CD14-positive monocyte (primary cell): ENCODE measurements around the gene SNUPN. TPM values are rescaled to one million over a fixed set of nuclear protein-coding genes. Genes with fewer than 3 reads are reported as not detected.

Experiments used
- DNase-seq, 3 donors: peaks; one replicate each; pipeline ENCODE4 v3.0.0-alpha.2; 2011 to 2022
- H2AFZ ChIP-seq: 2 replicates; pipeline ENCODE4 v1.6.0; 2012; ENCODE audit warnings: mild to moderate bottlenecking, low read depth, low read length, inconsistent platforms; ENCODE audit not compliant: insufficient read depth, poor library complexity, severe bottlenecking
- H3K27ac ChIP-seq, 2 donors: 1 replicate in 1 of 2; 2 replicates in 1 of 2; pipeline ENCODE4 v1.5.1; 2012 to 2013; ENCODE audit warnings: low read length in 2 of 2, control low read depth in 1 of 2, inconsistent platforms in 1 of 2, low read depth in 1 of 2, mild to moderate bottlenecking in 1 of 2
- H3K27me3 ChIP-seq, 2 donors: one replicate each; pipeline versions ENCODE4 v1.6.0 to v1.6.1; 2011 to 2013; ENCODE audit warnings: low read length in 2 of 2; ENCODE audit not compliant: control insufficient read depth in 2 of 2, insufficient read depth in 2 of 2
- H3K36me3 ChIP-seq, 2 donors: replicated peaks in 1 of 2; 1 replicate in 1 of 2; 2 replicates in 1 of 2; pipeline versions ENCODE4 v1.5.1 to v1.6.1; 2012 to 2013; ENCODE audit warnings: low read length in 2 of 2, control low read depth in 1 of 2, inconsistent platforms in 1 of 2, mild to moderate bottlenecking in 1 of 2; ENCODE audit not compliant: insufficient read depth in 2 of 2, control insufficient read depth in 1 of 2
- H3K4me1 ChIP-seq, 2 donors: 1 replicate in 1 of 2; 2 replicates in 1 of 2; pipeline versions ENCODE4 v1.5.1 to v1.6.1; 2012 to 2013; ENCODE audit warnings: low read length in 2 of 2, control low read depth in 1 of 2, inconsistent platforms in 1 of 2, mild to moderate bottlenecking in 1 of 2, moderate library complexity in 1 of 2; ENCODE audit not compliant: insufficient read depth in 2 of 2, control insufficient read depth in 1 of 2
- H3K4me2 ChIP-seq: replicated peaks from 2 replicates; pipeline ENCODE3; 2012; ENCODE audit warnings: low read length, moderate library complexity, mild to moderate bottlenecking; ENCODE audit not compliant: poor library complexity, severe bottlenecking; ENCODE audit errors: extremely low read depth
- H3K4me3 ChIP-seq, 3 experiments: fragments of 200-600 bp in 1 of 3; sonication (generic) in 1 of 3; replicated peaks in 1 of 3; 1 replicate in 2 of 3; 2 replicates in 1 of 3; pipeline ENCODE4 v1.5.1; 2011 to 2013; ENCODE audit warnings: low read length in 3 of 3, mild to moderate bottlenecking in 3 of 3, control low read depth in 2 of 3, low read depth in 2 of 3, inconsistent platforms in 1 of 3, moderate library complexity in 1 of 3
- H3K79me2 ChIP-seq: 2 replicates; pipeline ENCODE4 v1.6.0; 2012; ENCODE audit warnings: mild to moderate bottlenecking, control low read depth, inconsistent platforms, low read length, moderate library complexity; ENCODE audit not compliant: insufficient read depth
- H3K9ac ChIP-seq: 2 replicates; pipeline ENCODE4 v1.6.0; 2017; ENCODE audit warnings: low read length, mild to moderate bottlenecking; ENCODE audit not compliant: insufficient read depth, poor library complexity, severe bottlenecking
- H3K9me3 ChIP-seq, 2 donors: replicated peaks in 1 of 2; 1 replicate in 1 of 2; 2 replicates in 1 of 2; pipeline versions ENCODE4 v1.5.1 to v1.6.1; 2012 to 2013; ENCODE audit warnings: low read length in 2 of 2, control low read depth in 1 of 2; ENCODE audit not compliant: control insufficient read depth in 1 of 2, insufficient read depth in 1 of 2
- H4K20me1 ChIP-seq: 2 replicates; pipeline ENCODE4 v1.6.0; 2012; ENCODE audit warnings: mild to moderate bottlenecking, low read length, control low read depth, moderate library complexity; ENCODE audit not compliant: insufficient read depth
- H3K27ac Mint-ChIP-seq, 7 donors: one replicate each; pipeline ENCODE4 v1.8.0; 2020; ENCODE audit warnings: mild to moderate bottlenecking in 7 of 7, mixed read lengths in 7 of 7, moderate library complexity in 6 of 7, inconsistent platforms in 2 of 7
- H3K27me3 Mint-ChIP-seq, 3 donors: one replicate each; pipeline ENCODE4 v1.8.0; 2021 to 2022; ENCODE audit warnings: low read depth in 3 of 3, mild to moderate bottlenecking in 3 of 3, mixed read lengths in 3 of 3, moderate library complexity in 3 of 3, inconsistent platforms in 1 of 3
- H3K36me3 Mint-ChIP-seq, 2 donors: one replicate each; pipeline ENCODE4 v1.8.0; 2020; ENCODE audit warnings: mixed read lengths in 2 of 2, inconsistent platforms in 1 of 2, mild to moderate bottlenecking in 1 of 2
- H3K4me1 Mint-ChIP-seq: one replicate; pipeline ENCODE4 v1.8.0; 2020; ENCODE audit warnings: mild to moderate bottlenecking, mixed read lengths
- H3K4me3 Mint-ChIP-seq, 2 donors: one replicate each; pipeline ENCODE4 v1.8.0; 2020; ENCODE audit warnings: mild to moderate bottlenecking in 2 of 2, mixed read lengths in 2 of 2, moderate library complexity in 1 of 2
- H3K9me3 Mint-ChIP-seq, 7 donors: one replicate each; pipeline ENCODE4 v1.8.0; 2020 to 2022; ENCODE audit warnings: mixed read lengths in 7 of 7, mild to moderate bottlenecking in 6 of 7, moderate library complexity in 6 of 7, inconsistent platforms in 2 of 7
- WGBS: methylation state at CpG from one replicate; pipeline ENCODE4 v1.1.5; 2013; ENCODE audit warnings: missing lambda C conversion rate; ENCODE audit not compliant: insufficient coverage; 5-methylcytosine and 5-hydroxymethylcytosine counted together
- intact Hi-C, 2 donors: fragments of 100-400 bp; cut with micrococcal nuclease; formaldehyde crosslinking; loops; one replicate each; pipeline versions ENCODE4 v1.15.0 to v1.15.1; 2023
- polyA plus RNA-seq, 3 donors: library from polyadenylated mRNA; depleted of rRNA in 1 of 3; unstranded in 2 of 3; stranded (reverse) in 1 of 3; fragments of 300-500 nt in 2 of 3; fragments of >200 nt in 1 of 3; fragmentation: Illumina TruSeq in 2 of 3; gene quantifications; 1 replicate in 2 of 3; 2 replicates in 1 of 3; pipeline ENCODE4 v1.2.3, GENCODE V29; 2012 to 2021
- TF ChIP-seq, protein P1 (sequence below): fragments of 200-600 bp; IDR thresholded peaks from one replicate; pipeline ENCODE4 v1.8.0; 2022; ENCODE audit warnings: antibody characterized with exemption, mild to moderate bottlenecking

Gene SNUPN
- polyA plus RNA-seq, 3 donors: 11.7 to 31.8 (median 29.3) TPM

DNA sequence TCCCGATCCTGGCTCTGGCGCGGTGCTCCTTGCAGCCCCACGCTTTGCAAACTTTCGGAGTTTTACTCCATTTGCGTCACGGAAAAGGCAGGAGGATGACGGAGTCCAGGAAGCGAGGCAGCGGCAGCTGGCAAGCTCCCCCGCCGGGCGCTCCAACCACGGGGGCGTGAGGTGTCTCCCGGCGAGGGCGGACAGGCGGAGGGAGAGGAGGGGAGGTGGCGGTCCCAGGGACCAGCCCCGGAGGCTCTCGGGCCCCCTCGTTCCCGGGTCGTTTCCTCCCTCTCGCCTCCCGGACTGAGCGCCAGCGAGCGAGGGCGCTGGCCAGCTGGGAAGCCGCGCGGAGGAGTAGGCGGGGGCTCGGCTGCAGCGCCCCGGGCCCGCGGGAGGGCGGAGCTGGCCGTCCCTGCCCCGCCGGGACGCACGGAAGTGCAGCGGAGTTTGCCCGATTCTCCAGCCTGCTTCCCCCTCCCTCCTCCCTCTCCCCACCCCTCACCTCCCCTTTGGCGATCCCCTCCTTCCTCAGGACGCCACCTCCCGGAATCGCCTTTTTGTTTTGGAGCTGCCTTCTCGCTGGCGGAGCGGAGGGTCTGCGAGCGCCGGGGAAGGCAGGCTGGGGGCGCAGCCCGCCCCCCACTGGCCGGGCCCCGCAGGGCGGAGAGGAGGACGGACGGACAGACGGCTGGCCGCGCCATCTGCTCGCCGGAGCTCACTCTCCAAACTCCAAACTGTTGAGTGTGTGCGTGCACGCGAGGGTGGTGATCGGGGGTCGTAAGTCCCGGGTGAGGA is 22.0 kb upstream of the SNUPN start, which contains the start of gene SNX33:
Gene SNX33, plus strand, starts transcription at position 543 of the 786 bp plus-strand sequence. CDS start 1,191 bp downstream, outside the sequence.
- peak in 2 of 3 donors; percentile 40 to 53 for DNase-seq
- Mint-ChIP-seq H3K36me3 (peaks cover 21% of the 10 kb centered on the region in 2 donors), H3K4me3 (peak within 1 kb of the TSS; percentile 96 to 98), H3K4me1 (peaks cover 54% of the 10 kb centered on the region), H3K9me3 (peaks cover 0 to 4% (median 0%) of the 10 kb centered on the region in 7 donors), H3K27me3 (peaks cover 12 to 22% (median 21%) of the 10 kb centered on the region in 3 donors), H3K27ac (peak within 1 kb of the TSS; percentile 49 to 81 (median 69))
- H3K9me3 ChIP-seq: no peaks in the 10 kb centered on the region
- H3K4me3 ChIP-seq: peak within 1 kb of the TSS; percentile 81 to 98 (median 88)
- WGBS: under 1% methylated on average over 69 of the region's 76 CpGs
- TF ChIP-seq, protein P1, sequence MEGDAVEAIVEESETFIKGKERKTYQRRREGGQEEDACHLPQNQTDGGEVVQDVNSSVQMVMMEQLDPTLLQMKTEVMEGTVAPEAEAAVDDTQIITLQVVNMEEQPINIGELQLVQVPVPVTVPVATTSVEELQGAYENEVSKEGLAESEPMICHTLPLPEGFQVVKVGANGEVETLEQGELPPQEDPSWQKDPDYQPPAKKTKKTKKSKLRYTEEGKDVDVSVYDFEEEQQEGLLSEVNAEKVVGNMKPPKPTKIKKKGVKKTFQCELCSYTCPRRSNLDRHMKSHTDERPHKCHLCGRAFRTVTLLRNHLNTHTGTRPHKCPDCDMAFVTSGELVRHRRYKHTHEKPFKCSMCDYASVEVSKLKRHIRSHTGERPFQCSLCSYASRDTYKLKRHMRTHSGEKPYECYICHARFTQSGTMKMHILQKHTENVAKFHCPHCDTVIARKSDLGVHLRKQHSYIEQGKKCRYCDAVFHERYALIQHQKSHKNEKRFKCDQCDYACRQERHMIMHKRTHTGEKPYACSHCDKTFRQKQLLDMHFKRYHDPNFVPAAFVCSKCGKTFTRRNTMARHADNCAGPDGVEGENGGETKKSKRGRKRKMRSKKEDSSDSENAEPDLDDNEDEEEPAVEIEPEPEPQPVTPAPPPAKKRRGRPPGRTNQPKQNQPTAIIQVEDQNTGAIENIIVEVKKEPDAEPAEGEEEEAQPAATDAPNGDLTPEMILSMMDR: peak; percentile 45
- intact Hi-C loops: loop anchor here in 1 of 2 donors (2.0 kb wide), 1 partner anchor 71 kb away; no protein-coding TSS in a partner anchor
- H3K4me2 ChIP-seq: peak within 1 kb of the TSS; percentile 97
- peak within 1 kb of the TSS; percentile 29 to 75 for H3K27ac ChIP-seq
- peaks cover 0 to 8% of the 10 kb centered on the region in 2 donors for H3K27me3 ChIP-seq
- peak within 1 kb of the TSS; percentile 71 for H3K9ac ChIP-seq
- peaks cover 16% of the 10 kb centered on the region for H4K20me1 ChIP-seq
- peaks cover 34 to 61% of the 10 kb centered on the region in 2 donors for H3K4me1 ChIP-seq
- H2AFZ ChIP-seq: peak within 1 kb of the TSS; percentile 98
- H3K79me2 ChIP-seq: no peaks in the 10 kb centered on the region
- H3K36me3 ChIP-seq: peaks cover 0 to 11% of the 10 kb centered on the region in 2 donors

DNA sequence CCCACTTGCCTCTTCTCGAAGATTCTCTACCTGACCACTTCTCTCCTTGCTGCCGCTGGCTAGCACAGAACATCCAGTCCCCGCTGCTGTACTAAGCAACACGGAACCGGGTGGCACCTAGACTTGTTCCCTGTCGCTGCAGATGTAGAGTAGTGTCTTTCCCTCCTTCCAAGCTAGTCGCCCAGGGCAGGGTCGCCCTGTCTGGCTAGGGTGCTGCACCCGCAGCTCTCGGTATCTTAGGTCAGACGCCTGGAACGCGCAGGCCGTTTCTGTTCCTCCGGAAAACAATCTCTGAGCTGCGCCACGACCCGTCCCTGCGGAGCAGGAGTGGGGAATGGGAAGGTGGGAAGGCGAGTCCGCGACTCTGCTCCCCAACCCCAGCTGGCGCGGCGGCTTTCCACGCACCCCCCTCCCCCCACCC is 21.4 kb upstream of the SNUPN start:
- Histone ChIP-seq H2AFZ (peak overlapping the region; percentile 98), H3K4me2 (peak overlapping the region; percentile 97), H3K9me3 (no peaks in the 10 kb centered on the region), H3K4me1 (peaks cover 30 to 56% of the 10 kb centered on the region in 2 donors), H3K4me3 (peak overlapping the region; percentile 81 to 98 (median 88)), H3K36me3 (peaks cover 0 to 11% of the 10 kb centered on the region in 2 donors), H3K79me2 (no peaks in the 10 kb centered on the region), H3K9ac (peak overlapping the region; percentile 71), H3K27ac (peak overlapping the region; percentile 29 to 75), H4K20me1 (peaks cover 13% of the 10 kb centered on the region), H3K27me3 (peaks cover 0 to 8% of the 10 kb centered on the region in 2 donors)
- H3K27ac Mint-ChIP-seq: peak overlapping the region in 6 of 7 donors; percentile 43 to 80 (median 61)
- H3K4me3 Mint-ChIP-seq: peak overlapping the region; percentile 95 to 96
- TF ChIP-seq, protein P1: no peak
- 0% methylated on average over 15 of the region's 26 CpGs for WGBS
- peaks cover 52% of the 10 kb centered on the region for H3K4me1 Mint-ChIP-seq
- peaks cover 14 to 22% (median 21%) of the 10 kb centered on the region in 3 donors for H3K27me3 Mint-ChIP-seq
- H3K36me3 Mint-ChIP-seq: peaks cover 21 to 23% of the 10 kb centered on the region in 2 donors
- peak in 2 of 3 donors; percentile 14 to 20 for DNase-seq
- intact Hi-C loops: loop anchor here in 1 of 2 donors (2.0 kb wide), 1 partner anchor 70 kb away; no protein-coding TSS in a partner anchor
- peaks cover 0 to 4% (median 0%) of the 10 kb centered on the region in 7 donors for H3K9me3 Mint-ChIP-seq
